Measurements from ENCODE around the gene INA.

The INA gene

DNA sequence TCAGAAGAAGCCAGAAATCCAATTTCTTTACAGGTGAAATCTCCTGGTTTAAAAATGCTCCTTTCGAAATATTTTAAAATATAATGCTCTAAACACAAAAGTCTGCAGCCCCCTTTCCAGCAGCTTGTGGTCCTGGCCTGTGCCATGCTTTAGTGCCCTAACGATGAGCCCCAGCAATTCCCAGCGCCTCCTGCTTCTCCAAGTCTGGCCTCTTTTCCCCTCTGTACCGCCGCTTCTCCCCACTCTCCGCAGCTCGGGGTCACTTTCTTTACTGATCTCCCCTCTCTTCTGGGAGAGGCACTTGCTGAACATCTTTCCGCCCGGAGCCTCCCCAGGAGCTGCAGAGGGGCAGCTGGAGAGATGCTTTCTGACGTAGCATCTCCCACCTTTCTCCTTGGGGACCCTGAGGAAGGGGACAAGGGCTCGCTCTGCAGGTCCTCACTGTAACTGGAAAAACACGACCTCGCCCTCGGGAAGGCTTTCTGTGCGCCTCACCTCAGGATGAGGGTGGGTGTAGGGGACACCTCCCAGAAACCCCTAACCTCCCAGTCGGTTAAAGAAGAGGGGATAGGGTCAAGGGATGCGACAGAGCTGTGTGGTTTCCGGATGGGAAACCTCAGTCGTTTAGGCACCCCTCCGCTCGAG is 565 bp upstream of the INA start:
- peak in 1 of 5 donors; percentile 4 for DNase-seq

DNA sequence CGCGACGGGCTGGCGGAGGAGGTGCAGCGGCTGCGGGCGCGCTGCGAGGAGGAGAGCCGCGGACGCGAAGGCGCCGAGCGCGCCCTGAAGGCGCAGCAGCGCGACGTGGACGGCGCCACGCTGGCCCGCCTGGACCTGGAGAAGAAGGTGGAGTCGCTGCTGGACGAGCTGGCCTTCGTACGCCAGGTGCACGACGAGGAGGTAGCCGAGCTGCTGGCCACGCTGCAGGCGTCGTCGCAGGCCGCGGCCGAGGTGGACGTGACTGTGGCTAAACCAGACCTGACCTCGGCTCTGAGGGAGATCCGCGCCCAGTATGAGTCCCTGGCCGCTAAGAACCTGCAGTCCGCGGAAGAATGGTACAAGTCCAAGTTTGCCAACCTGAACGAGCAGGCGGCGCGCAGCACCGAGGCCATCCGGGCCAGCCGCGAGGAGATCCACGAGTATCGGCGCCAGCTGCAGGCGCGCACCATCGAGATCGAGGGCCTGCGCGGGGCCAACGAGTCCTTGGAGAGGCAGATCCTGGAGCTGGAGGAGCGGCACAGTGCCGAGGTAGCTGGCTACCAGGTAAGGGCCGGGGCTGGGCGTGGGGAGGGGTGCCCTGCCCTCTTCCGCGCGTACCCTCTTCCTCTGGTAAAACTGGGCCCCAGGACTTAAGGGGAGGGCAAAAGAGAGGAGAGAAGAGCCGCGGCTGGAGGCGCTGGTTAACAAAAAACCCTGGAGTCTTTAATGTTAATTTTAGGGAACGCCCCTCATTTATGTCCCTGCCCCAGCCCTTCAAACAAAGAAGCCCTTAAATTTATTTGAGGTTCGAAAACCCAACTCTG is 987 bp downstream of the INA start:
- no peak for DNase-seq

DNA sequence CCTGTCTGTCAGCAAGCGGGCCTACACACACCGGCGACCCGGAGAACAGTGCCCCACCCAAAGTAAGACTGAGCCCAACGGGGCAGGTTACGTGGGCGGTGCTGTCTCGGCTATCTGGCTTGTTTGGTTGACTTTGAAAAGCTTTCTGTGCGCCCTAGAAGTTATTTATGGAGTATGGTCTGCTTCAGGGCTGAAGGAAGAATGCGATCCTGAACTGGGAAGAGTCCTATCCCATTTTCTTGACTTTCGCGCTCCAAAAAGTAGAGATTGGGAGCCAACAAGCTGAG is 1.5 kb downstream of the INA start:
- DNase-seq, result no peak

DNA sequence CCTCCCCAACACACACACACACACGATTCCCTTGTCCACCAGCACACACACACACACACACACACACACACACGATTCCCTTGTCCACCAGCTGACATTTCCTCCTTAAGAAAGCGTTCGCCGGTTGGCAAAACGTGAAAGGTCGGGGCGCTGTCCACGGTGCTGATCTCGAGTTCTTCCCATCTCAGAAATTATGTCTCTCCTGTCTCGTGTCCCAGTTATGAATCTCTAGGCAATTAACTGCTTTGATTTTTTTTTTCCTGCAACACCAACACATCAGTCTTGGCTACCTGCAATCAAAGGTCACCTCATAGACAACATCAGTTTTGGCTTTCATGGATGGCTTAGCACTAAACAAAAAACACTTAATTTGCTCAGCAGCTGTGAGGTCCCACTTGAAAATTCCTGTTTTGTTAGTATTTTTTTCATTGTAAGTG is 1.9 kb downstream of the INA start:
- DNase-seq, result peak in 4 of 5 donors; percentile 6 to 36 (median 20)

DNA sequence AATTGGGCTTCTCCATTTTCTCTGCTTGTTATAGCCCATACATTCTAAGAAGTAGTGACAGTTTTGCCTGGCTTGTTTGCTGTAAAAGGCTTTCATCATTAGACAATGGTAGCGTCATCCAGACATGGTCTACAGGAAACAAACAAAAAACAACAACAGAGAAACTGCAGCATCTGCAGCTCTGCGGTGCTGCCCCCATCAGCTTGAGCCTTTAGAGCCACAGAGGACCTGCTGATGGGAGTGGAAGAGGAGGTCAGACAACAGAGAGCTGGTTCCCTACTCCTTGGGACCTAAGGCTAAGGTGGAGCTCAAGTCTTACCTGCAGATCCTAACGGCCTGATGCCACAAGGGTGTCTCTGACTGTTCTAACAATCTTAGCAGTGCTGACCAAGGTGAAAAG is 3.1 kb downstream of the INA start:
- no peak for DNase-seq

DNA sequence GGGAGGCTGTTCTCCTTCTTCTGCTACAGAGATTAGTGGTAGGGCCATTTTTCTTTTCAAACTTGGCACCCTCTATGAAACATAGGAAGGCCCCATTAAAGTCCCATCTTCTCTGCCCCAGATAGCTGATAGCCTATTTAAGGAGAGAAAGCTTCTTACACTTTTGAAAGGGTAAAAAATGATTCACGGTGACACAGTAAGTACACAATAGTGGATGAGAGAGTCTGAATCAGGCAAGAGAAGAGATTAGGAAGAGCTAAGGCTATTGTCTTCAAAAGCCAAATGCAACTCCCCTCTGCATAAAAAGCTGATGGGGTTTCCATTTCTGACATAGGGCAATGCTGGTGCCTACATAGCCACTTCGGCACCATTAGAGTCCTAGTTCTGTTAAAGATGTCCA is 3.6 kb downstream of the INA start:
- no peak for DNase-seq

DNA sequence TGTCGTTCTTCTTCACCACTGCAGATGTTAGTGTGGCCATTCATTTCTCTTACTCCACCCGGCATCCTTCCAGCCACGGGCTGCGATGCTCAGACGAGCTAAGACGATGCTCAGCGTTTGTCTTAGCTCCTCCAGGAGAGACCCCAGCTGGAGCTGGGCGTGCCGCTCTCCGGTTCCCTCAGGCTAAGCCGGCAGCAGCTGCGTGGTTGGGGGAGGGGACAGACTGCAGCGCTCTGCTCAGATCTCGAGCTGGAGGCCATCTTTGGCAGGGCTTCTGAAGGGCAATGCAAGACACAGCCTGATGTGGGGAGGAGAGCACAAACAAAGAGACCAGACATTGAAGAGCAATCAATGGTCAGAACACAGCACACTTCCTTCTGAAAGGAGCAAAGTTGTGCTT is 4.8 kb downstream of the INA start:
- DNase-seq, result no peak

DNA sequence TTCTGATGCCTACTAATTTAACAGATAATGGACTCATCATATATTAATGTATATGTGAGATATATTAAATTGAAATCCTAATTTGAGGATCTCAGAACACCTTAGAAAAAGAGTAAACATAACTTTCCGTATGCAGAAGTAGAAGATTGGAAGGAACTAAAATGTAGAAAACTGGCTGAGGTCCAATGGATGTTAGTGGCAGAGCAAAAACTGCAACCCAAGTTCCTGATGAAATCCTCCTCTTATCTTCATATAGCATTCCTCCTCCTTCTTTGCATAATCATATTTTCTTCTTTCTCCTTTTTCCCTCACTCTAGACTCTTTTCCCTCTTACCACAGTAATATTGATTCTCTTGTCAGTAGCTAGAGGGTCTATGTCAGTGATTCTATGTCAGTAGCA is 6.0 kb downstream of the INA start:
- no peak for DNase-seq

DNA sequence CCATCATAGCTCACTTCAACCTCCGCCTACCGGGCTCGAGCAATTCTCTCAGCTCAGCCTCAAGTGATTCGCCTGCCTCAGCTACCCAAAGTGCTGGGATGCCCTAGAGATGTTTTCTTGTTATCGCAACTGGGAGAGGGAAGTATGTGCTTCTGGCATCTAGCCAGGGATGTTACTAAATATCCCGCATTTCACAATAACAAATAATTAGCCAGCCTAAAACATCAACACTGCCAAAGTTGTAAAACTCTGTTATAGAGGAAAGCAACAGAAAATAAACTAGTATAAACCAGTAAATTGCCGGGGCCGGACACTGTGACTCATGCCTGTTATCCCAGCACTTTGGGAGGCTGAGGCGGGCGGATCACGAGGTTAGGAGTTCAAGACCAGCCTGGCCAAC is 7.2 kb downstream of the INA start:
- no peak for DNase-seq

DNA sequence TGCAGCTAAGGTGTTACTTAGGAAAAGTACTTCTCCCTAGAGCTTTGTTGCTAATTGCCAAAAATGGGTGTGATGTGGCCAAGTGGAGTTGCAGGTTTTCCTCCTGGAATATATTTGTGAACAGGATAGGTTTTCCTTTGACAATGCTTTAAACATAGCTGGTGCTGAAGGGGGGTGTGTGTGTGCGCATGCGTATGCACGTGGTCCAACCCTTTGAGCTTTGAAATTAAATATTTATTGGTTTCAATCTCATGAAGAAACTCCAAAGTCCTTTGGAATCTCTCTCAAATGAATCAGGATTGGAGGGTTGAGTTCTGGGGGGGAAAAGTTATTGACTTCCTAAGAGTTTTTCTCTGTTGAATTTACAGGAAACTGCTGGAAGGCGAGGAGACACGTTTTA is 11.1 kb downstream of the INA start:
- no peak for DNase-seq

DNA sequence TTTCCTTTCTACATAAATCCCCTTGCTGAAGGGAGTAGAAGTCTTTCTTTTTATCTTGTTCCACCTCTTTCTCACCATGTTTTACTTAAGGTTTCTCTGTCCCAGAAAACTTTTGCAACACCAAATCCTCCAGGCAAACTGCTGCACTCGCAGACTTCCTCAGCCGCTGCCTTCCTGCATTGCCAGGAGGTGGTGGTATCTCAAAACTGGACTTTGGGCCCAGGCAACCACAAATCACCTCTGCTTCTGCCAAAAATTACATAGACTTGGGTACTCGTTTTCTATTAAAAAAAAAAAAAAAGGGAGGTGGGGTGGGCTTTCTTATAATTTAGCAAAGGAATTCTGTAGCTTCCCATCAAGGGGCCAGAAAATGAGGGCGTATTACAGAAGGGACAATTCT is 14.7 kb downstream of the INA start:
- no peak for DNase-seq

DNA sequence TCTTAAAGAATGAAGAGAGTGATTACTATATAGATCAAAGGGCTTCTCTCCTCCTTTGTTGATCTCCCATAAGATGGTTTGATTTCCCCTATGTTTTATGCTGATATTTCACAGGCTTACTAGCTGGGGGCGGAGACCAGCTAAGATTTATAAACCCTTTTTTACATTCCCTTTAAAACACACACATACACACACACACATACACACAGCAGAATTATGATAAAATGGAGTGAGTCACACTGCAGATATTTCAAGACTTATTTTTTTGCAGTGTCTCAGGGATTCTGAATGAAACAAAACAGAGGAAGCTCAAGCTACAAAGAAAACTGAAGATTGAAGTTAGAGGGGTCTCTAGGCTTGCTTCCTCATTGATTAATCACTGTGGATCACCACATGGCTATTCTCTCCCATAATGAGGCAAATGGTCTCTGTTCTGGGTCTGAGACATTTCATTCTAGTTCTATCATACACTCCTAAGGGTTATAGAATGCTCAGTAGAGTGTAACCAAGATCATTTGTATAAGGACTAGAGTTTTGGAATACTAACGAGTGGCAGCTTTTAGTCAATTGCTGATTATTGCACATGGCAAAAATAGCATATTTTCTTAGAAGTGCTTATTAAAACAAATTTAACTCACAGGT is 18.6 kb downstream of the INA start:
- DNase-seq, result no peak

DNA sequence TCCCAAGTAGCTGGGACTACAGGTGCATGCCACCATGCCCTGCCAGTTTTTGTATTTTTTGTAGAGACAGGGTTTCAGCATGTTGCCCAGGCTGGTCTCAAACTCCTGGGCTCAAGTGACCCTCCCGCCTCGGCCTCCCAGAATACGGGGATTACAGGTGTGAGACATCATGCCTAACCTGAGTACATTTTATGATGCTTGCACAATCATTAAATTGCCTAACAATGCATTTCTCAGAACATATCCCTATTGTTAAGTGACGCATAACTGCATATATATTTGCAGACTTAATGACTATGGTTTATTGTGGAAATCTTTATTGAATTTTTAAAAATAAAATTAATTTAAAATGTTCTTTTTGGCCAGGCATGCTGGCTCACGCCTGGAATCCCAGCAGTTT is 30.7 kb downstream of the INA start:
- no peak for DNase-seq

DNA sequence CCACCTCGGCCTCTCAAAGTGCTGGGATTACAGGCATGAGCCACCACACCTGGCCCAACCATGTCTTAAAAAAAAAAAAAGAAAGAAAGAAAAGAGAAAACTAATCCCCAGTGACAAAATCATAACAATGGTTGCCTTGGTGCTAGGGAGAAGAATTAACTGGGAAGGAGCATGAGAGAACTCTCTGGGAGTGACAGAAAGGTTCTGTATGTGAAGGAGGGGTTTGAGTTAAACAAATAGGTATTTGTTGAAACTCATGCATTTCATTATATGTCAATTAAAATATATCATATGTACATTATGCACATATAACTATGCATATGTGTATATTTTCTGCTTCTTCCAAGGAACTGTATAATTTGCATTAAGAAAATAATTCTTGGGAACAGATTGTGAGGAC is 33.3 kb downstream of the INA start:
- no peak for DNase-seq

DNA sequence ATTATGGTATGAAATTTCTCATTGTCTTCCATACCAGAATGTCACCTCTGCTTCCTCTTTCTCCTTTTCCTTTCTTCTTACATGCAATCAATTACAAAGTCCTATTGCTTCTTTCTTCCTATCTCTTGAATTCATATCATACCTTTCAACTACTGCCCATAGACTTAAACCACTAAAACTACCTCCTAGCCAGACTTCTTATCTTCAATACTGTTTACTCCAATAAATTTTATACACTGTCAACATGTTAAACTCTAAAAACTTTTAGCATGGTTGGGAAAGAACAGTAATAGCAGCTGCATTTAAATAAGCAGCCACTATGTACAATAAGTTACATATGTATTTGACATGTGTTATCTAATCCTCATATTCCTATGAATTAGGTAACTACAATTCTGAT is 39.1 kb downstream of the INA start:
- no peak for DNase-seq

DNA sequence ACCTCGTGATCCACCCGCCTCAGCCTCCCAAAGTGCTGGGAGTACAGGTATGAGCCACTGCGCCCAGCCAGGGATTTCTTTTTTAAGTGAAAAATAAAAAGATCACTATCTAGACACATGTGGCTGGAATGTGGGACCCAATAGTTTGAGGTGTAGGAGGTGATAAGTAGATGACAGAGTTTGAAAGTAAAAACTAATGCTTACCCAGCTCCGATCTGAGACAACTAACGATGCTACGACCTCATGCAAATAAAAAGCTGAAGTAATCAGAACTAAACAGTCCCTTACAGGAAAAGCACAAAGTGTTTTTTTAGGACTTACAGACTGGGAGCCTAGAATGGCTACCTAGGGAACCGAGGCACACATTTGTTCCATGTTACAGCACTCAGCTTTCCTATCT is 51.0 kb downstream of the INA start:
- no peak for DNase-seq

DNA sequence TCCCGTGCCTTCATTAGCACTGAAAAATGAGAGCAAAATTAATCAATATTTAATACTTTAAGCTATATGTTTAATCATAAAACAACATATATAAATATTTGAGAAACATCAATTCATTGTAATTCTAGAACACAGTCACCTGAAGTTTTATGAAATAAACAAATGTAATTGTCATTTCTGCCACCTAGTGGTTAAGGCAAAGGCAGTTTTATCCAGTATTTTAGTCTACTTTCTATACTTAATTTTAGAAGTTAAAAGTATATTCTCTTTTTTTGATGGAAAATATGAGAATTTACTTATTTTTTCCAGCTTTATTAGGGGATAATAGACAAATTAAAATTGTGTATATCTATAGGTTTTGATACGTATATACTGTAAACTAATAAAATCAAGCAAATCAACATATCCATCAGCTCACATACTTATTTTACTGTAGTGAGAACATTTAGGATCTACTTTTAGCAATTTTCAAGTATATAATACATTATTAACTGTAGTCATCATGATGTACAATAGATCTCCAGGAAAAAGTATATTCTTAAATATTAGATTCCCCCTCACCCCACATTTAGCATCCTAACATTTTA is 57.1 kb downstream of the INA start:
- DNase-seq, result peak in 1 of 5 donors; percentile 11

DNA sequence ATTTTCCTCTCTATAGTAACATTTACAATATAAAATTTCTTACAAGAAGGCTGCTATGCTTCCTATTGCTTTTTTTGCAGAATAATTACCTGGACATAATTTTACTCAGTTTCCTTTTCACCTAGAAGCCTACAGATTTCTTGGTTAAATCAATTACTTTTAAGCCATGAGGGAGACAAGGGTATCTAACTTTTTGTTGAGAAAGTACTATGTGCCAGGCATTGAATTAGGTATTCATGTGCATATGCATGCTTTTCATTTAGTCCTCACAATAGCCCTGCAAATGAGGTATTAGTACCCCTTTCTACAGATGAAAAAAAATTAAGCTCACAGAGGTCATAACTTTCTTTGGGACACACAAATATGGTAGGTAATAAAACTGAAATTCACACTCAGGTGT is 57.6 kb downstream of the INA start:
- DNase-seq, result no peak

DNA sequence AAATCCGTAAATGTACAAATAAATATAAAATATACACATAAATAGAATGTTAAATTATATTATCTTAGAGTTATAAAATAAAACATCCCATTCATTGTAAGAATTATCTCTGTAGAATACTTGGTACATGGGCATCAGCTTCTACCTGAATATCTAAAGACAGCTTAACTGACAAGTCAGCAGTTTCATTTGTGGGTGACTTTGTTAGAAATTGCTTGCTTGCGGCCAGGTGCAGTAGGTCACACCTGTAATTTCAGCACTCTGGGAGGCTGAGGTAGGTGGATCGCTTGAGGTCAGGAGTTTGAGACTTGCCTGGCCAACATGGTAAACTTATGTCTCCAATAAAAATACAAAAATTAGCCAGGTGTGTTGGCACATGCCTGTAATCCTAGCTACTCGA is 59.4 kb downstream of the INA start:
- DNase-seq, result no peak
